GM23338 (cell line): ENCODE data around the gene SH2D1A.

Source experiments
- CREB1 ChIP-seq: fragments of 250-450 bp; sonication (Bioruptor Pico); IDR thresholded peaks from 2 replicates; pipeline ENCODE4 v1.5.0; 2020; ENCODE audit warnings: low read depth, mild to moderate bottlenecking, moderate library complexity
- CTCF ChIP-seq, 2 experiments: fragments of 200-600 bp in 1 of 2; sonication (generic) in 1 of 2; conservative IDR thresholded peaks; 2 replicates each; pipeline versions ENCODE4 v1.5.1 to v1.6.1; 2016 to 2017; ENCODE audit warnings: antibody characterized with exemption in 2 of 2, low read depth in 2 of 2, mild to moderate bottlenecking in 2 of 2, moderate library complexity in 1 of 2
- ETS1 ChIP-seq: IDR thresholded peaks from 2 replicates; pipeline ENCODE4 v1.6.1; 2016; ENCODE audit warnings: antibody characterized with exemption
- EZH2 ChIP-seq: fragments of 200-600 bp; sonication (generic); IDR thresholded peaks from one replicate; pipeline ENCODE4 v1.8.0; 2017; ENCODE audit warnings: antibody characterized with exemption, mild to moderate bottlenecking, low read depth; ENCODE audit not compliant: unreplicated experiment
- EZH2phosphoT487 ChIP-seq: fragments of 200-600 bp; sonication (generic); IDR thresholded peaks from one replicate; pipeline ENCODE4 v1.8.1; 2018; ENCODE audit warnings: antibody characterized with exemption; ENCODE audit not compliant: unreplicated experiment
- JUNB ChIP-seq: IDR thresholded peaks from one replicate; pipeline ENCODE4 v1.6.1; 2016; ENCODE audit warnings: antibody characterized with exemption; ENCODE audit not compliant: unreplicated experiment
- POLR2AphosphoS5 ChIP-seq: IDR thresholded peaks from 2 replicates; pipeline ENCODE4 v1.6.1; 2016; ENCODE audit warnings: antibody characterized with exemption, low read depth
- REST ChIP-seq: IDR thresholded peaks from one replicate; pipeline ENCODE4 v1.6.1; 2018; ENCODE audit warnings: antibody characterized with exemption; ENCODE audit not compliant: unreplicated experiment
- STAT1 ChIP-seq: IDR thresholded peaks from one replicate; pipeline ENCODE4 v1.6.1; 2016; ENCODE audit warnings: antibody characterized with exemption; ENCODE audit not compliant: unreplicated experiment
- ZNF114 ChIP-seq: fragments of 250-450 bp; sonication (Bioruptor Pico); IDR thresholded peaks from 2 replicates; pipeline ENCODE4 v1.5.0; 2020; ENCODE audit warnings: mild to moderate bottlenecking, moderate library complexity

GRCh38 chrX:124406294-124407014 lies 60.1 kb downstream of the SH2D1A start:
- TF ChIP-seq CTCF (conservative IDR thresholded peaks at IDR 0.05; ENCODE audit: low read depth in 2 of 2): peak; percentile 54 to 71
- TF ChIP-seq POLR2AphosphoS5: no peak
- TF ChIP-seq EZH2: no peak
- no peak for TF ChIP-seq REST
- no peak for TF ChIP-seq EZH2phosphoT487
- no peak for TF ChIP-seq CREB1 (CRISPR knock-in tag)
- no peak for TF ChIP-seq STAT1
- no peak for TF ChIP-seq ETS1
- TF ChIP-seq JUNB: no peak
- no peak for TF ChIP-seq ZNF114 (CRISPR knock-in tag)
